Mesothelial cell of epicardium (in vitro differentiated cells): ENCODE measurements around the gene EFCAB6. TPM values are rescaled to one million over a fixed set of nuclear protein-coding genes. Genes with fewer than 3 reads are reported as not detected.

ENCODE experiments used
- DNase-seq, 2 experiments: peaks; one replicate each; pipeline ENCODE4 v3.0.0; 2021; ENCODE audit warnings: low spot score in 2 of 2; ENCODE audit not compliant: unreplicated experiment in 2 of 2
- H3K27ac Mint-ChIP-seq: 2 replicates; pipeline ENCODE4 v1.8.0; 2021; ENCODE audit warnings: mixed read lengths
- H3K27me3 Mint-ChIP-seq: 2 replicates; pipeline ENCODE4 v1.8.0; 2021; ENCODE audit warnings: low read depth, mixed read lengths
- H3K36me3 Mint-ChIP-seq: 2 replicates; pipeline ENCODE4 v1.8.0; 2021; ENCODE audit warnings: mixed read lengths
- H3K4me1 Mint-ChIP-seq: 2 replicates; pipeline ENCODE4 v1.8.0; 2021; ENCODE audit warnings: mixed read lengths
- H3K4me3 Mint-ChIP-seq: 2 replicates; pipeline ENCODE4 v1.8.0; 2021; ENCODE audit warnings: mild to moderate bottlenecking, moderate library complexity, mixed read lengths
- H3K9me3 Mint-ChIP-seq: 2 replicates; pipeline ENCODE4 v1.8.0; 2021; ENCODE audit warnings: mixed read lengths
- total RNA-seq: library from RNA; stranded (reverse); gene quantifications from 3 replicates; pipeline ENCODE4 v1.2.1, GENCODE V29; 2021
- TF ChIP-seq, protein P1 (sequence below): fragments of 200-600 bp; sonication (generic); IDR thresholded peaks from one replicate; pipeline ENCODE4 v1.5.0; 2021; ENCODE audit warnings: antibody characterized with exemption; ENCODE audit not compliant: unreplicated experiment

The EFCAB6 gene
- total RNA-seq, 1 donor from 2014 or later: 2.6 TPM

DNA sequence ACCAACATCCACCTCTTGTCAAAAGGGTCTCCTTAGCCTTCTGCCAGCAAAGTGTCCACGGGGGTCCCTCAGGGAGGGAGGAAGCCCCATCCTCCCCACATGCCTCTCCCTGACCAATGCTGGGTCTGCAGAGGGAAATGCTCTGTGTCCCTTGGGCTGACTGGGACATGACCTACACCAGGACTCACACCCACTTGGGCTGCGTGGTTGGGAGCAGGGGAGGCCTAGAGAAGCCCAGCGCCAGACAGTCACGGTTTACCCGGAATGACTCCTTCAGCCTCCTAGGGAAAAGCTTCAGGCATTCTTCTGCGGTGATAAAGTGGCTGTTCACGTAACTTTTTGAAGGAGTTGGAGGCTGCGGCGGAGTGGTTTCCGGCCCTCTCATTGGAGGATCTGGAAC is 180.3 kb downstream of the EFCAB6 start:
- Mint-ChIP-seq H3K36me3 (no peaks in the 10 kb centered on the region), H3K4me1 (peaks cover 2% of the 10 kb centered on the region), H3K27ac (no peak overlapping the region), H3K4me3 (no peak overlapping the region), H3K27me3 (peaks cover 8% of the 10 kb centered on the region), H3K9me3 (no peaks in the 10 kb centered on the region)
- DNase-seq: no peak
- TF ChIP-seq, protein P1, sequence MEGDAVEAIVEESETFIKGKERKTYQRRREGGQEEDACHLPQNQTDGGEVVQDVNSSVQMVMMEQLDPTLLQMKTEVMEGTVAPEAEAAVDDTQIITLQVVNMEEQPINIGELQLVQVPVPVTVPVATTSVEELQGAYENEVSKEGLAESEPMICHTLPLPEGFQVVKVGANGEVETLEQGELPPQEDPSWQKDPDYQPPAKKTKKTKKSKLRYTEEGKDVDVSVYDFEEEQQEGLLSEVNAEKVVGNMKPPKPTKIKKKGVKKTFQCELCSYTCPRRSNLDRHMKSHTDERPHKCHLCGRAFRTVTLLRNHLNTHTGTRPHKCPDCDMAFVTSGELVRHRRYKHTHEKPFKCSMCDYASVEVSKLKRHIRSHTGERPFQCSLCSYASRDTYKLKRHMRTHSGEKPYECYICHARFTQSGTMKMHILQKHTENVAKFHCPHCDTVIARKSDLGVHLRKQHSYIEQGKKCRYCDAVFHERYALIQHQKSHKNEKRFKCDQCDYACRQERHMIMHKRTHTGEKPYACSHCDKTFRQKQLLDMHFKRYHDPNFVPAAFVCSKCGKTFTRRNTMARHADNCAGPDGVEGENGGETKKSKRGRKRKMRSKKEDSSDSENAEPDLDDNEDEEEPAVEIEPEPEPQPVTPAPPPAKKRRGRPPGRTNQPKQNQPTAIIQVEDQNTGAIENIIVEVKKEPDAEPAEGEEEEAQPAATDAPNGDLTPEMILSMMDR: no peak

- Mint-ChIP-seq H3K27ac (no peak overlapping the region), H3K27me3 (peaks cover 8% of the 10 kb centered on the region), H3K36me3 (no peaks in the 10 kb centered on the region), H3K4me3 (no peak overlapping the region), H3K4me1 (peaks cover 2% of the 10 kb centered on the region), H3K9me3 (no peaks in the 10 kb centered on the region)
- no peak for DNase-seq
- TF ChIP-seq, protein P1: no peak
These were observed 180.9 kb downstream of the EFCAB6 start for GRCh38 chr22:43631201-43631600.

- Mint-ChIP-seq H3K4me3 (no peak overlapping the region), H3K9me3 (no peaks in the 10 kb centered on the region), H3K4me1 (peaks cover 2% of the 10 kb centered on the region), H3K27ac (no peak overlapping the region), H3K27me3 (peaks cover 2% of the 10 kb centered on the region), H3K36me3 (no peaks in the 10 kb centered on the region)
- DNase-seq: no peak
- TF ChIP-seq, protein P1: no peak
These were observed 181.7 kb downstream of the EFCAB6 start for GRCh38 chr22:43630451-43630850.

- H3K36me3 Mint-ChIP-seq: no peaks in the 10 kb centered on the region
- no peak overlapping the region for H3K27ac Mint-ChIP-seq
- no peaks in the 10 kb centered on the region for H3K9me3 Mint-ChIP-seq
- H3K4me3 Mint-ChIP-seq: no peak overlapping the region
- H3K27me3 Mint-ChIP-seq: no peaks in the 10 kb centered on the region
- DNase-seq: no peak
- H3K4me1 Mint-ChIP-seq: no peaks in the 10 kb centered on the region
- TF ChIP-seq, protein P1: no peak
These were observed 183.9 kb downstream of the EFCAB6 start for GRCh38 chr22:43628250-43628649.

GRCh38 chr22:43627485-43628213 is 184.5 kb downstream of the EFCAB6 start:
- Mint-ChIP-seq H3K36me3 (no peaks in the 10 kb centered on the region), H3K27ac (no peak overlapping the region), H3K4me1 (no peaks in the 10 kb centered on the region), H3K4me3 (no peak overlapping the region), H3K9me3 (no peaks in the 10 kb centered on the region), H3K27me3 (peaks cover 2% of the 10 kb centered on the region)
- DNase-seq: no peak
- TF ChIP-seq, protein P1: no peak
